ENCODE measurements around the gene SPSB1. TPM values are rescaled to one million over a fixed set of nuclear protein-coding genes. Genes with fewer than 3 reads are reported as not detected.

The SPSB1 gene
- total RNA-seq, 1 experiment from 2014 or later, result 2.9 TPM

GRCh38 chr1:9282696-9282955 is 10.1 kb upstream of the SPSB1 start:
- Histone ChIP-seq H2AK5ac (ENCODE audit: insufficient read length, low read length) (no peak overlapping the region), H2BK5ac (ENCODE audit: insufficient read length, low read length) (no peak overlapping the region), H3K9me3 (ENCODE audit: control insufficient read depth, low read depth, low read length) (no peaks in the 10 kb centered on the region), H3K23ac (ENCODE audit: insufficient read length, low read depth, low read length) (no peak overlapping the region), H3K79me2 (ENCODE audit: insufficient read depth, low read length) (no peaks in the 10 kb centered on the region), H2BK15ac (ENCODE audit: low read depth, low read length) (no peak overlapping the region), H3K4me2 (ENCODE audit: insufficient read depth, insufficient read length, low read length) (no peak overlapping the region), H3K56ac (ENCODE audit: insufficient read length, low read depth, low read length) (no peak overlapping the region), H3K23me2 (ENCODE audit: insufficient read length, low read depth, low read length, poor library complexity, severe bottlenecking) (no peaks in the 10 kb centered on the region), H3T11ph (ENCODE audit: low read length) (no peak overlapping the region), H2BK20ac (ENCODE audit: low read depth, low read length, poor library complexity, severe bottlenecking) (no peak overlapping the region), H3K4ac (ENCODE audit: low read depth, low read length) (no peak overlapping the region), H3K27ac (ENCODE audit: insufficient read length, low read depth, low read length) (no peak overlapping the region), H3K18ac (ENCODE audit: insufficient read length, low read depth, low read length) (no peak overlapping the region), H4K8ac (replicated peaks; ENCODE audit: insufficient read length, low read depth, low read length) (no peak overlapping the region), H4K20me1 (ENCODE audit: control insufficient read depth, insufficient read depth, insufficient read length) (no peaks in the 10 kb centered on the region), H3K9ac (ENCODE audit: extremely low read depth, insufficient read length, low read length) (no peak overlapping the region), H2BK12ac (ENCODE audit: insufficient read length, low read depth, low read length) (no peak overlapping the region), H2BK120ac (ENCODE audit: low read depth, low read length, poor library complexity, severe bottlenecking) (no peak overlapping the region), H3K79me1 (ENCODE audit: insufficient read depth, low read depth, low read length, poor library complexity, severe bottlenecking) (no peaks in the 10 kb centered on the region), H2AFZ (ENCODE audit: low read length) (no peak overlapping the region), H3K4me1 (ENCODE audit: insufficient read depth, low read length) (no peaks in the 10 kb centered on the region; the same call in 1 of the 2 replicates), H3K27me3 (ENCODE audit: insufficient read depth, low read length) (no peaks in the 10 kb centered on the region), H3K14ac (ENCODE audit: insufficient read depth, low read length) (no peak overlapping the region), H4K5ac (ENCODE audit: insufficient read length, low read depth, low read length) (no peak overlapping the region), H4K91ac (ENCODE audit: insufficient read length, low read depth, low read length) (no peak overlapping the region)
- Mint-ChIP-seq H3K27me3 (ENCODE audit: low read depth) (peaks cover 25% of the 10 kb centered on the region), H3K4me1 (peaks cover 16 to 20% of the 10 kb centered on the region in 2 experiments), H3K9me3 (peaks cover 12 to 19% of the 10 kb centered on the region in 2 experiments), H3K4me3 (no peak overlapping the region), H3K27ac (no peak overlapping the region), H3K36me3 (ENCODE audit: insufficient read depth in 1 of 3, low read depth in 3 of 3) (no peaks in the 10 kb centered on the region; a peak in 1 of 7 replicates)
- DNase-seq, result no peak
- no CpG with 5 or more reads among the region's 4 CpGs for WGBS (ENCODE audit: extremely low coverage, insufficient read length, low lambda C conversion rate)
- TF ChIP-seq CTCF (conservative IDR thresholded peaks at IDR 0.05), result no peak

Data from H9 (cell line).